Measurements from ENCODE around the gene RUNX2.

DNA sequence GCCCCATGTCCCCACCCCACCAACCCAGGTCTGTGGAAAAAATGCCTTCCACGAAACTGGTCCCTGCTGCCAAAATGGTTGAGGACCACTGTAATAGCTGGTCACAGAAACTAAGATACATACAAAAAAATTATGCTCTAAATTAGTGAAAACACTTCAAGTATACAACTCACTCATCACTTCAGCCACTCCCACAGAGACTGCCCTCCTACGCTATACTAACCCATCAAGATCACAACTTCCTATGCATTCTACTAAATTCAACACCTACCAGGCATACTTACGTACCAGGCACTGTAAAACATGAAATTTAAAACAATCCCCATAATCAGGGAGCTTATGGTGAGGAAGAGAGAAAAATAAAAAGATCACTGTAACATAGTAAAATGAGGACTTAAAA, 22.9 kb downstream of the RUNX2 start:
- no peak for TF ChIP-seq EZH2phosphoT487 (IDR thresholded peaks at IDR 0.05; ENCODE audit: borderline replicate concordance, low read depth, low read length)
- TF ChIP-seq, protein P1, sequence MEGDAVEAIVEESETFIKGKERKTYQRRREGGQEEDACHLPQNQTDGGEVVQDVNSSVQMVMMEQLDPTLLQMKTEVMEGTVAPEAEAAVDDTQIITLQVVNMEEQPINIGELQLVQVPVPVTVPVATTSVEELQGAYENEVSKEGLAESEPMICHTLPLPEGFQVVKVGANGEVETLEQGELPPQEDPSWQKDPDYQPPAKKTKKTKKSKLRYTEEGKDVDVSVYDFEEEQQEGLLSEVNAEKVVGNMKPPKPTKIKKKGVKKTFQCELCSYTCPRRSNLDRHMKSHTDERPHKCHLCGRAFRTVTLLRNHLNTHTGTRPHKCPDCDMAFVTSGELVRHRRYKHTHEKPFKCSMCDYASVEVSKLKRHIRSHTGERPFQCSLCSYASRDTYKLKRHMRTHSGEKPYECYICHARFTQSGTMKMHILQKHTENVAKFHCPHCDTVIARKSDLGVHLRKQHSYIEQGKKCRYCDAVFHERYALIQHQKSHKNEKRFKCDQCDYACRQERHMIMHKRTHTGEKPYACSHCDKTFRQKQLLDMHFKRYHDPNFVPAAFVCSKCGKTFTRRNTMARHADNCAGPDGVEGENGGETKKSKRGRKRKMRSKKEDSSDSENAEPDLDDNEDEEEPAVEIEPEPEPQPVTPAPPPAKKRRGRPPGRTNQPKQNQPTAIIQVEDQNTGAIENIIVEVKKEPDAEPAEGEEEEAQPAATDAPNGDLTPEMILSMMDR (conservative IDR thresholded peaks at IDR 0.05; ENCODE audit: low read length) = no peak

All from OCI-LY7 (cell line).